GM18858 (cell line): ENCODE measurements around the gene SLC15A4.
A peak's percentile ranks its signal among the peaks of the same experiment; 100 is the strongest.
"Not testable (repeated sequence)": the region's sequence is repeated elsewhere in the genome, so short reads cannot be mapped to it uniquely, and the experiment has no call there.

Experiments
- ATAC-seq: cut with Tn5 transposase; IDR thresholded peaks from one replicate; pipeline ENCODE4 v1.9.1; 2021; ENCODE audit not compliant: unreplicated experiment

The SLC15A4 gene

GRCh38 chr12:128815779-128816642 is 7.7 kb downstream of the SLC15A4 start:
- ATAC-seq: no peak

GRCh38 chr12:128814411-128815261 is 9.1 kb downstream of the SLC15A4 start:
- ATAC-seq: no peak

GRCh38 chr12:128813883-128814282 is 9.9 kb downstream of the SLC15A4 start:
- ATAC-seq: no peak

- no peak for ATAC-seq
These were observed 10.4 kb downstream of the SLC15A4 start for GRCh38 chr12:128813392-128813791.

GRCh38 chr12:128811806-128812205 is 12.0 kb downstream of the SLC15A4 start:
- ATAC-seq: no peak

GRCh38 chr12:128810182-128811127 is 13.3 kb downstream of the SLC15A4 start:
- ATAC-seq: peak; percentile 85

GRCh38 chr12:128808651-128809050 is 15.1 kb downstream of the SLC15A4 start:
- no peak for ATAC-seq

- ATAC-seq: no peak
These were observed 16.5 kb downstream of the SLC15A4 start for GRCh38 chr12:128807161-128807724.

GRCh38 chr12:128806573-128806972 is 17.2 kb downstream of the SLC15A4 start:
- ATAC-seq: no peak

- ATAC-seq: not testable (repeated sequence)
These were observed 18.4 kb downstream of the SLC15A4 start for GRCh38 chr12:128805406-128805805.

- no peak for ATAC-seq
These were observed 19.0 kb downstream of the SLC15A4 start for GRCh38 chr12:128804762-128805161.

- no peak for ATAC-seq
These were observed 20.0 kb downstream of the SLC15A4 start for GRCh38 chr12:128803788-128804187.

GRCh38 chr12:128802756-128803155 is 21.0 kb downstream of the SLC15A4 start:
- no peak for ATAC-seq

GRCh38 chr12:128801879-128802391 is 21.8 kb downstream of the SLC15A4 start:
- no peak for ATAC-seq

GRCh38 chr12:128800606-128801005 is 23.2 kb downstream of the SLC15A4 start:
- ATAC-seq: no peak

GRCh38 chr12:128798571-128799341 is 25.0 kb downstream of the SLC15A4 start:
- no peak for ATAC-seq

GRCh38 chr12:128797119-128798118 is 26.3 kb downstream of the SLC15A4 start:
- peak; percentile 40 for ATAC-seq

GRCh38 chr12:128796439-128797118 is 27.2 kb downstream of the SLC15A4 start:
- no peak for ATAC-seq
